Coronary artery (tissue), 2 donors: ENCODE measurements around the gene ERBIN.
"Not testable (repeated sequence)": the region's sequence is repeated elsewhere in the genome, so short reads cannot be mapped to it uniquely, and the experiment has no call there.

ENCODE experiments used
- DNase-seq: peaks from one replicate; pipeline ENCODE4 v3.0.0-alpha.2; 2017; ENCODE audit warnings: low spot score
- H3K27ac ChIP-seq, 2 donors: fragments of 200-600 bp; sonication (generic); one replicate each; pipeline ENCODE4 v1.5.1; 2016 to 2019
- H3K4me3 ChIP-seq: fragments of 200-600 bp; sonication (generic); 2 replicates; pipeline ENCODE4 v1.5.1; 2016; ENCODE audit warnings: mild to moderate bottlenecking, moderate library complexity
- CTCF ChIP-seq: fragments of 200-600 bp; sonication (generic); IDR thresholded peaks from one replicate; pipeline ENCODE4 v1.5.1; 2019; ENCODE audit warnings: antibody characterized with exemption

The ERBIN gene

GRCh38 chr5:66039296-66039695, 112.9 kb downstream of the ERBIN start:
- Histone ChIP-seq H3K4me3 (no peak overlapping the region), H3K27ac (no peak overlapping the region)
- DNase-seq: no peak
- TF ChIP-seq CTCF: no peak

GRCh38 chr5:66039701-66040100, 113.3 kb downstream of the ERBIN start:
- Histone ChIP-seq H3K27ac (no peak overlapping the region), H3K4me3 (no peak overlapping the region)
- no peak for TF ChIP-seq CTCF
- DNase-seq: no peak

GRCh38 chr5:66041627-66042026, 115.3 kb downstream of the ERBIN start:
- Histone ChIP-seq H3K4me3 (no peak overlapping the region), H3K27ac (no peak overlapping the region)
- DNase-seq: no peak
- TF ChIP-seq CTCF: no peak

- no peak for TF ChIP-seq CTCF
- H3K27ac ChIP-seq: no peak overlapping the region
- H3K4me3 ChIP-seq: no peak overlapping the region
- no peak for DNase-seq
Measured at GRCh38 chr5:66057239-66057638, 130.9 kb downstream of the ERBIN start.

GRCh38 chr5:66061320-66061719, 134.9 kb downstream of the ERBIN start:
- DNase-seq, H3K27ac ChIP-seq, H3K4me3 ChIP-seq: not testable (repeated sequence)

- not testable (repeated sequence) for DNase-seq, H3K27ac ChIP-seq, H3K4me3 ChIP-seq
Measured at GRCh38 chr5:66063061-66063460, 136.7 kb downstream of the ERBIN start.

GRCh38 chr5:66066826-66067225, 140.5 kb downstream of the ERBIN start:
- no peak for TF ChIP-seq CTCF
- no peak overlapping the region for H3K4me3 ChIP-seq
- no peak overlapping the region for H3K27ac ChIP-seq
- no peak for DNase-seq

- no peak for DNase-seq
- H3K27ac ChIP-seq: no peak overlapping the region
- TF ChIP-seq CTCF: no peak
- no peak overlapping the region for H3K4me3 ChIP-seq
Measured at GRCh38 chr5:66072031-66072430, 145.7 kb downstream of the ERBIN start.
